Mucosa of stomach (tissue), 1 donor: ENCODE measurements around the gene PORCN.

Experiments
- H3K27me3 ChIP-seq: one replicate; pipeline ENCODE4 v1.7.0; 2013; ENCODE audit warnings: mild to moderate bottlenecking, low read length; ENCODE audit not compliant: control insufficient read depth, insufficient read depth
- H3K36me3 ChIP-seq: one replicate; pipeline ENCODE4 v1.7.0; 2013; ENCODE audit warnings: low read length; ENCODE audit not compliant: control insufficient read depth, insufficient read depth
- H3K4me1 ChIP-seq: one replicate; pipeline ENCODE4 v1.7.0; 2013; ENCODE audit warnings: mild to moderate bottlenecking, low read length; ENCODE audit not compliant: control insufficient read depth, insufficient read depth
- H3K4me3 ChIP-seq: one replicate; pipeline ENCODE4 v1.7.0; 2013; ENCODE audit warnings: low read length
- H3K9ac ChIP-seq: one replicate; pipeline ENCODE4 v1.7.0; 2013; ENCODE audit warnings: mild to moderate bottlenecking, low read length, moderate library complexity
- H3K9me3 ChIP-seq: one replicate; pipeline ENCODE4 v1.7.0; 2013; ENCODE audit warnings: mild to moderate bottlenecking, low read length, moderate library complexity; ENCODE audit not compliant: control insufficient read depth
- donor health status: Pancreatic carcinoma.

The PORCN gene

DNA sequence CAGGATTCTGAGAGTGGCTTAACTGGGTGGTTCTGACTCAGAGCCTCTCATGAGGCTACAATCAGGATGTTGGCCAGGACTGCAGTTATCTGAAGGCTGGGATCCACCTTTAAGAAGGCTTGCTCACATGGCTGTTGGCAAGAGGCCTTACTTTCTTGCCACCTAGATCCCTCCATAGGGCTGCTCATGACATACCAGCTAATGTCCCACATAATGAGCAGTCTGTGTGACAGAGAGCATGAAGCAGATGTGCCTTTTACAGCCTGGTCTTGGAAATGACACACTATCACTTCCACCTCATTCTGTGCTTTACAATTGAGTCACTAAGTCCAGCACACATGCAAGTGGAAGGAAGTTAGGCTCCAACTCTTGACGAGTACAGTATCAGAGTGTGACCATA, 61.2 kb downstream of the PORCN start:
- no peaks in the 10 kb centered on the region for H3K36me3 ChIP-seq
- no peaks in the 10 kb centered on the region for H3K27me3 ChIP-seq
- no peaks in the 10 kb centered on the region for H3K9me3 ChIP-seq
- H3K9ac ChIP-seq, result no peak overlapping the region
- H3K4me3 ChIP-seq, result no peak overlapping the region
- H3K4me1 ChIP-seq, result peaks cover 3% of the 10 kb centered on the region
